ENCODE results near the gene PSMB7. TPM values are rescaled to one million over a fixed set of nuclear protein-coding genes. Genes with fewer than 3 reads are reported as not detected.

PSMB7 gene
- total and polyA plus RNA-seq, 2 of the 13 experiments (the other 11 are each of a cell fraction or from before 2014, with no cell fraction given), result 259 to 291 TPM

DNA sequence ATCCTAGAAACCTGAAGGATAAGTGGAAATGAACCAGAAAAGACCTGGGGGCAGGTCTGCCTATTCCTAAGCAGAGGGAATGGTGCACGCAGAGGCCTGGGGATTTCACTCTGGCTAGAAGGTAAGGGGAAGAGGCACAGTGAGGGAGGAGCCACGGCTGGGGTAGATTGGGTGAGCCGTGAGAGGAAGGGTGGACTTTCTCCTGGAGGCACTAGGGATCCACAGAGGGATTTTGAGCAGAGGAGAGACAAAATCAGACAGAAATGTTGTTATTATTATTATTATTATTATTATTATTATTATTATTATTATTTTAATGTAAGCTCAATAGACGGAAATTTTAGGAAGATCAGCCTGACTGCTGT is 32.0 kb upstream of the PSMB7 start (continued):
- no peak for TF ChIP-seq ZNF776 (CRISPR knock-in tag; IDR thresholded peaks at IDR 0.05)

DNA sequence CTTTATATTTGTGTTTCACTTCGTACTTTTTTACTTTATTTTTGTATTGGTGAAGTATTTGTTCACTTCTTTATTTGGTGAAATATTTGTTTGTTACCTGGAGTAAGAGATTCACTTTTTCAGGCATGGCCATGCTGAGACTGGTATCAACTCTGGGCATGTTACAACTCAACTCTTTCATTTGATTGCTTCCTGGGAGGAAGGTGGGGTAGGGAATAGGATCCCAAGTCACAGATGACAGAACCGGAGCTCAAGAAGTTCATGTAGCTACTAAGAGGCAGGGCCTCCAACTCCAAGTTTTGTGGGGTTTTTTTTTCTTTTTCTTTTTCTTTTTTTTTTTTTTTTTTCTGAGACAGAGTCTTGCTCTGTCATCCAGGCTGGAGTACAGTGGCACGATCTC is 28.9 kb upstream of the PSMB7 start:
- Histone ChIP-seq H3K36me3 (replicated peaks in 1 of 2; ENCODE audit: control insufficient read depth in 1 of 2, insufficient read depth in 2 of 2, low read length in 2 of 2) (no peaks in the 10 kb centered on the region), H3K27ac (ENCODE audit: extremely low read length, insufficient read depth, low read length) (no peak overlapping the region), H3K27me3 (ENCODE audit: control insufficient read depth in 1 of 2, insufficient read depth in 2 of 2, low read length in 2 of 2) (peaks cover 1 to 8% of the 10 kb centered on the region in 2 experiments; a peak in 2 of 5 replicates), H4K20me1 (ENCODE audit: insufficient read depth, low read length) (no peaks in the 10 kb centered on the region), H3K9ac (ENCODE audit: insufficient read depth, low read depth, low read length) (no peak overlapping the region), H2AFZ (ENCODE audit: low read length) (no peak overlapping the region), H3K79me2 (ENCODE audit: insufficient read depth, low read length) (no peaks in the 10 kb centered on the region), H3K9me3 (ENCODE audit: low read length) (no peaks in the 10 kb centered on the region), H3K4me1 (ENCODE audit: insufficient read depth, low read length) (no peaks in the 10 kb centered on the region), H3K4me2 (ENCODE audit: low read depth, low read length) (no peak overlapping the region), H3K4me3 (replicated peaks in 1 of 3; ENCODE audit: insufficient read depth in 1 of 3, low read depth in 2 of 3, low read length in 3 of 3) (no peak overlapping the region)
- intact Hi-C loops (cut with micrococcal nuclease; ENCODE audit: unreplicated experiment) (no loop called here), in situ Hi-C loops (cut with HindIII; ENCODE audit: extremely low pct_ligation_motif_present, low pct_unique_long_range_greater_than_20kb) (no loop called here)
- no TSS peak for BruUV-seq (replicated peaks)
- CTCF ChIA-PET (ENCODE audit: low intra/inter-chr PET ratio, low total read pairs), result no interaction called here
- FAIRE-seq, result no peak
- no peak for TF ChIP-seq KLF6 (CRISPR knock-in tag; IDR thresholded peaks at IDR 0.05)
- TF ChIP-seq, protein P1, sequence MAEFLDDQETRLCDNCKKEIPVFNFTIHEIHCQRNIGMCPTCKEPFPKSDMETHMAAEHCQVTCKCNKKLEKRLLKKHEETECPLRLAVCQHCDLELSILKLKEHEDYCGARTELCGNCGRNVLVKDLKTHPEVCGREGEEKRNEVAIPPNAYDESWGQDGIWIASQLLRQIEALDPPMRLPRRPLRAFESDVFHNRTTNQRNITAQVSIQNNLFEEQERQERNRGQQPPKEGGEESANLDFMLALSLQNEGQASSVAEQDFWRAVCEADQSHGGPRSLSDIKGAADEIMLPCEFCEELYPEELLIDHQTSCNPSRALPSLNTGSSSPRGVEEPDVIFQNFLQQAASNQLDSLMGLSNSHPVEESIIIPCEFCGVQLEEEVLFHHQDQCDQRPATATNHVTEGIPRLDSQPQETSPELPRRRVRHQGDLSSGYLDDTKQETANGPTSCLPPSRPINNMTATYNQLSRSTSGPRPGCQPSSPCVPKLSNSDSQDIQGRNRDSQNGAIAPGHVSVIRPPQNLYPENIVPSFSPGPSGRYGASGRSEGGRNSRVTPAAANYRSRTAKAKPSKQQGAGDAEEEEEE (CRISPR knock-in tag; IDR thresholded peaks at IDR 0.05; ENCODE audit: borderline replicate concordance), result no peak
- TF ChIP-seq, protein P2, sequence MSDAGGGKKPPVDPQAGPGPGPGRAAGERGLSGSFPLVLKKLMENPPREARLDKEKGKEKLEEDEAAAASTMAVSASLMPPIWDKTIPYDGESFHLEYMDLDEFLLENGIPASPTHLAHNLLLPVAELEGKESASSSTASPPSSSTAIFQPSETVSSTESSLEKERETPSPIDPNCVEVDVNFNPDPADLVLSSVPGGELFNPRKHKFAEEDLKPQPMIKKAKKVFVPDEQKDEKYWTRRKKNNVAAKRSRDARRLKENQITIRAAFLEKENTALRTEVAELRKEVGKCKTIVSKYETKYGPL (CRISPR knock-in tag; IDR thresholded peaks at IDR 0.05), result no peak
- TF ChIP-seq JDP2 (CRISPR knock-in tag; IDR thresholded peaks at IDR 0.05; ENCODE audit: borderline replicate concordance), result no peak
- no peak for TF ChIP-seq ELF1 (CRISPR knock-in tag; IDR thresholded peaks at IDR 0.05)
- TF ChIP-seq, protein P3, sequence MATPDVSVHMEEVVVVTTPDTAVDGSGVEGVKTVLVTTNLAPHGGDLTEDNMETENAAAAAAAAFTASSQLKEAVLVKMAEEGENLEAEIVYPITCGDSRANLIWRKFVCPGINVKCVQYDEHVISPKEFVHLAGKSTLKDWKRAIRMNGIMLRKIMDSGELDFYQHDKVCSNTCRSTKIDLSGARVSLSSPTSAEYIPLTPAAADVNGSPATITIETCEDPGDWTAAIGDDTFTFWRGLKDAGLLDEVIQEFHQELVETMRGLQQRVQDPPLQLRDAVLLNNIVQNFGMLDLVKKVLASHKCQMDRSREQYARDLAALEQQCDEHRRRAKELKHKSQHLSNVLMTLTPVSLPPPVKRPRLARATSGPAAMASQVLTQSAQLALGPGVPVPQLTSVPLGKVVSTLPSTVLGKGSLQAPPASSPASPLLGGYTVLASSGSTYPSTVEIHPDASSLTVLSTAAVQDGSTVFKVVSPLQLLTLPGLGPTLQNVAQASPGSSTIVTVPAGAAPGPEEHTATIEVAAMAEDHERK (CRISPR knock-in tag; IDR thresholded peaks at IDR 0.05; ENCODE audit: low read depth), result no peak
- TF ChIP-seq, protein P4, sequence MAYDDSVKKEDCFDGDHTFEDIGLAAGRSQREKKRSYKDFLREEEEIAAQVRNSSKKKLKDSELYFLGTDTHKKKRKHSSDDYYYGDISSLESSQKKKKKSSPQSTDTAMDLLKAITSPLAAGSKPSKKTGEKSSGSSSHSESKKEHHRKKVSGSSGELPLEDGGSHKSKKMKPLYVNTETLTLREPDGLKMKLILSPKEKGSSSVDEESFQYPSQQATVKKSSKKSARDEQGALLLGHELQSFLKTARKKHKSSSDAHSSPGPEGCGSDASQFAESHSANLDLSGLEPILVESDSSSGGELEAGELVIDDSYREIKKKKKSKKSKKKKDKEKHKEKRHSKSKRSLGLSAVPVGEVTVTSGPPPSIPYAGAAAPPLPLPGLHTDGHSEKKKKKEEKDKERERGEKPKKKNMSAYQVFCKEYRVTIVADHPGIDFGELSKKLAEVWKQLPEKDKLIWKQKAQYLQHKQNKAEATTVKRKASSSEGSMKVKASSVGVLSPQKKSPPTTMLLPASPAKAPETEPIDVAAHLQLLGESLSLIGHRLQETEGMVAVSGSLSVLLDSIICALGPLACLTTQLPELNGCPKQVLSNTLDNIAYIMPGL (CRISPR knock-in tag; IDR thresholded peaks at IDR 0.05; ENCODE audit: borderline replicate concordance in 1 of 2, low read depth in 1 of 2), result no peak
- no peak for DNase-seq (ENCODE audit: low spot score)
- POLR2A ChIA-PET, result no interaction called here
- 24% methylated on average over 3 of the region's 3 CpGs for WGBS (ENCODE audit: low lambda C conversion rate)
- no peak for ATAC-seq
